ENCODE results near the gene ADAM17.
"Not testable (repeated sequence)": the region's sequence is repeated elsewhere in the genome, so short reads cannot be mapped to it uniquely, and the experiment has no call there.

The ADAM17 gene

DNA sequence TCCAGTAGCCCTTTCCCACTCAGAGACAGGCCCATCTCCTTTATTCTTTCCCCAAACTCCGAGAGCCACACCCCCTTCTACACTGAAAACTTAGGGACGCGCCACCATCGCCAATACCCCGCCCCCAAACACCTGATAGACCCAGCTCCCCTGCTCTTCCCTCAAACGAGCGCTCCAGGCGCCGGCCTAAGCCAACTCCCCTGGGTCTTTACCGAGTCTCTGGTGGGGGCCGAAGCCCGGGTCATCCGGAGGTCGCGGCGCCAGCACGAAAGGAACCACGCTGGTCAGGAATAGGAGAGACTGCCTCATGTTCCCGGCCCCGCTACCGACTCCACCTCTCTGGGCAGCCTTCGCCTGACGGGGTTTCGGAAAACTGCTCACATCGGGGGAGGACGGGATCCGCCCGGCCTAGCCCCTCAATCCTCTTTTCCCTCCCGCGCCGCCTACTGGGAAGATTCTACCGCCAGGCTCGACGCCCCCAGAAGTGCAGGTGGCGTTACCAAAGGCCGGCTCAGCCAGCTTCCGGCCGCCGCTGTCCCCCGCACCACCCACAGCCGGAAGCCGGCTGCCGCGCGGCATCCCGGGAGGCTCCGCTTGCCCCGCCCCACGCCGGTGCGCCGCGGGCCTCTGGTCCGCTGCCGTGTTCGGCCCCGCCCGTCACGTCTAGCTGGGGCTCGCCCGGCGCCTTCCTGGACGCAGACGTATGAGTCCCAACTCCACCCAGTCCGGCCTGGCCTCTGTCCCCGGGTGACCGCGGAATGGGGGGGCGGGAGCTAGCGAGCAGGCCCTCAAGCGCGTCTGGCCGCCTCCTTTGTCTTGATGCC is at the start of gene ADAM17:
Gene ADAM17 (minus strand): TSS at position 534 of the 824 bp plus-strand sequence. CDS start 225 bp downstream, at position 309.
- DNase-seq, result peak; percentile 86

GRCh38 chr2:9602412-9602811 is 46.8 kb upstream of the ADAM17 start:
- no peak for DNase-seq

DNA sequence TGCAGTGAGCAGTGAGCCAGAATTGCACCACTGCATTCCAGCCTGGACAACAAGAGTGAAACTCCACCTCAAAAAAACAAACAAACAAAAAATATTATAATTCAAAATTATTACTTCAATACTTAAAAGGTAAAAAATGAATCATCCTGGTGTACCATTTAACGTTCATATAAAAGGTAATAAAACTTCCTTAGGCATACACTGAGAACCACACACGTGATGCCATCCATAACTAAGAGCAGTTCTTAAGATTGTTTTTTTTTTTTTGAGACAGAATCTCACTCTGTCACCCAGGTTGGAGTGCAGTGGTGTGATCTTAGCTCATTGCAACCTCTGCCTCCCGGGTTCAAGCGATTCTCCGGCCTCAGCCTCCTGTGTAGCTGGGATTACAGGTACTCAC is 45.8 kb upstream of the ADAM17 start:
- no peak for DNase-seq

GRCh38 chr2:9599430-9599829 is 43.8 kb upstream of the ADAM17 start:
- no peak for DNase-seq

GRCh38 chr2:9596621-9597311 is 41.1 kb upstream of the ADAM17 start:
- no peak for DNase-seq

- DNase-seq, result no peak
Measured at GRCh38 chr2:9595746-9596145, 40.1 kb upstream of the ADAM17 start.

GRCh38 chr2:9595256-9595655 is 39.6 kb upstream of the ADAM17 start:
- not testable (repeated sequence) for DNase-seq

DNA sequence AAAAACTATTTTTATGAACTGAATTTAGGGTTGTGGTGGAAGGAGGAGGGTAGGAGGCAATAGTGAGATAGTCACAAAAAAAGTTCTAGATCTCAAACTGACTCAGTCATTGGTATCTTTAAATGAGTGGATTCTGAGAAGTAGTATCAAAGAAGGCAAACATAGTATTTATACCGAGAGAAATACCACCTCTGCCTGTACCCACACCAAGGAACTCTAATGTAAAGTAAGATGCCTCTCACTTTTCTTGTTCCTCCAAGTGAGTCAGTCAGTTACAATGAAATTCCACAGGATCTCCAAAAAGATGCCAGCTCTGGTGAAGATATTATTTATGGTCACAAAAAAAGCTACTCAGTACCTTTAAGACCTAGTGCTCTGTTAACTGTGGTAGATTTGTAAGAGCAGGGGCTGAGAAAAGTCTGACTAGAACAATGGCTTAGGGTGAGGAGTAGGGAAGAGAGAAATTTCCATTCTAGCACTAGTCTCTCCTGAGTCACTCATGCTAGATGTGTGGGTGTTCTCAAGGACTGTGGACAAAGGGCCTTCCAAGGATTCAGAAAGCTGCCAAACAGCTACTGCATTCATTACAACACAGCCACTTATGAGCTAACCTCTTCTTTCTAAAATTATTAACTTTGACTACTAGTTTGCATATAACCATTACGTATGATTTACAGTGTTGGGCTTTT is 38.9 kb upstream of the ADAM17 start:
- no peak for DNase-seq

DNA sequence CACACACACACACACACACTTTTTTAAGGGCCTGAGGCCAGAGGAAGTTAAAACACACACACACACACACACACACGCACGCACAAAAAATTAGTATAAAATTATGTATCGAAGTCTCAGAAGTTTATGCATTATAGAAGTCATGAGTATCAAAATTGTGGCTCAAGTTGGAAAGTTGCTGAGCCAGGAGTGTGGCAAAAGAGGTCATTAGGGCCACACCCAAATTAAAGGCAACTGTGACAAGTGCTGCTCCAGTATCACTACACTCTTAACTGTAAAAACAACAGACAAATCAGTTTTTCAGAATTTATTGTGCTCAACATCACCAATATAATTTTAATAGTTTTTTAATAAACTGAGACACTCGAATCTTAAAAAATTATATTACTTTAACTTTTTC is 38.3 kb upstream of the ADAM17 start:
- DNase-seq, result no peak

GRCh38 chr2:9592699-9593098 is 37.1 kb upstream of the ADAM17 start:
- DNase-seq, result no peak

DNA sequence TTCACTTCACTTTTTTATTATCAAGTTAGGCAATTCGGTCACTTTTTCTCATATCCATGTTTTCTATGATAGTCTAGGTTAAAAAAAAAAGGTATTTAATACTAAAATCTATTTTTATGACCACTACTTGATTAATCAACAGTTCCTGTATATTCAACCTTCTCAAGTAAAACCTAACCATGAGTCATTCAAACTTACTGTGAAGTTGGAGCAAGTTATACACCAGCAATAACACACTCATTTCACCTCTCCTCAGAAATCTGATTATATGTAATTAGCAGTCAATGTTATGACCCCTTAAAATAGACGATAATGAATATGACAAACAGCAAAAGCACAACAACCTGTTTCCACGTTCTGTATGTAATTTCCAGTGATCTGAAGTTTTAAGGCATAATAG is 35.0 kb upstream of the ADAM17 start:
- DNase-seq, result no peak

GRCh38 chr2:9586465-9586864 is 30.8 kb upstream of the ADAM17 start:
- no peak for DNase-seq

DNA sequence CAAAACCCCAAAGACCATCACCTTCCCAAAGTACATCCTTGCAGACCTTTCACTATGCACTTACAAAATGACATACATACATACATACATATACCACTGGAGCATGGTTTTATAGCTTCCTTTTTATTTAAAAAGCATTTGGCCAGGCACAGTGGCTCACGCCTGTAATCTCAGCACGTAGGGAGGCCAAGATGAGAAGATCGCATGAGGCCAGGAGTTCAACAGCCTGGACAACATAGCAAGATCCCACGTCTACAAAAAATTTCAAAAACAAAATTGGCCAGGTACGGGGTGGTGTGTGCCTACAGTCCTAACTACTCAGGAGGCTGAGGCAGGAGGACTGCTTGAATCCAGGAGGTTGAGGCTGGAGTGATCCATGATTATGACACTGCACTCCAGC is 29.9 kb upstream of the ADAM17 start:
- DNase-seq, result no peak

DNA sequence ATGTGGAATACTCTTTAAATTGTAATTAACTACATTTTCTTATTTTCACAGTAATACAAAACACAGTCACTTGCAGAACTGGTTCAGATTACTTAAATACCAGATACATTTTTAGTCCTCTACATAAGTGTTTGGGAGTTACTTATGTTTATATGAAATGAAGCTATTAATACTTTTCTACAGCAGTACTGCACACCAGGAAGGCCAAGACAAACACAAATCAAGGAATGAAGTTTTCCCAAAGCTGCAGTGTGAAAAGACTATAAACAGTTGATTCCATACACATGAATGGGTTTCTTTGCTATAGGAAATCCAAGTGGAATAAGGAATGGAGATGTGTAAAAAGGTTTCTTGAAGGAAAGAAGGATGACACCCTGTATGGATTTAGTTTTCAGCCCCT is 29.3 kb upstream of the ADAM17 start:
- not testable (repeated sequence) for DNase-seq

- no peak for DNase-seq
Measured at GRCh38 chr2:9582624-9583023, 27.0 kb upstream of the ADAM17 start.

GRCh38 chr2:9578467-9579235 is 23.0 kb upstream of the ADAM17 start:
- no peak for DNase-seq

DNA sequence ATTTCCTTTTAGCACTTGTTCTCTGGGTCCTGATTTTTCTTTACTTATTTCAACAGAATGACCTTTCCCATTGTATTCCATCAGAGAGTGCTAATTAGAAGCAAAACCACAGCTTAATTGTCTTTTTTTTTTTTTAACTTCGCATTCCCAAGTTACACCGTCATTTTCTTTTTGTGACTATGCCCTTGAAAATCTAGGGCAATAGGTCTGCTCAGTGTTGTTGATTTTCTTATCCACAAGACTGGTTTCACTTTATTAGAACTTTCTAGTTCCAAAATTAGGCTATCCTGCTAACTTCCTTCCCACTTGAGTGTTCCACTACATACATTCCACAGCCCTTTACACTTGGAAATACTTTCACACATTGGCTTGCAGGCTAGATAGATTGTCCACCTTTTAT is 18.7 kb upstream of the ADAM17 start:
- no peak for DNase-seq

DNA sequence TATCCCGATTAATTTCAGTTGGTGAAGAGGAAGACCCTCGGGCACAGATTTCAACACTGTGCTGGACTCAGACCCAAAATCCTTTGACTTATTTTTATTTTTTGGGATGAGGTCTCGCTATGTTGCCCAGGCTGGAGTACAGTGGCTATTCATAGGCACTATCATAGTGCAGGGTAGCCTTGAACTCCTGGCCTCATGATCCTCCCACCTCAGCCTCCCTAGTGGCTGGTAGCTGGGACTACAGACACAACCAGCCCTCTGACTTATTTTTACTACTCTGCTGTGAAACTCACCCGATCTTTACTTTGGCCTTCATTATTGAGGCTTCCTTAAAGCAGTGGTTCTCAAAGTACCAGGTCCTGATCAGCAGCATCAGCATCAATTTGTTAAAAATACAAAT is 18.2 kb upstream of the ADAM17 start:
- no peak for DNase-seq

- no peak for DNase-seq
Measured at GRCh38 chr2:9573013-9573720, 17.5 kb upstream of the ADAM17 start.

- DNase-seq, result no peak
Measured at GRCh38 chr2:9570182-9571060, 14.8 kb upstream of the ADAM17 start.

DNA sequence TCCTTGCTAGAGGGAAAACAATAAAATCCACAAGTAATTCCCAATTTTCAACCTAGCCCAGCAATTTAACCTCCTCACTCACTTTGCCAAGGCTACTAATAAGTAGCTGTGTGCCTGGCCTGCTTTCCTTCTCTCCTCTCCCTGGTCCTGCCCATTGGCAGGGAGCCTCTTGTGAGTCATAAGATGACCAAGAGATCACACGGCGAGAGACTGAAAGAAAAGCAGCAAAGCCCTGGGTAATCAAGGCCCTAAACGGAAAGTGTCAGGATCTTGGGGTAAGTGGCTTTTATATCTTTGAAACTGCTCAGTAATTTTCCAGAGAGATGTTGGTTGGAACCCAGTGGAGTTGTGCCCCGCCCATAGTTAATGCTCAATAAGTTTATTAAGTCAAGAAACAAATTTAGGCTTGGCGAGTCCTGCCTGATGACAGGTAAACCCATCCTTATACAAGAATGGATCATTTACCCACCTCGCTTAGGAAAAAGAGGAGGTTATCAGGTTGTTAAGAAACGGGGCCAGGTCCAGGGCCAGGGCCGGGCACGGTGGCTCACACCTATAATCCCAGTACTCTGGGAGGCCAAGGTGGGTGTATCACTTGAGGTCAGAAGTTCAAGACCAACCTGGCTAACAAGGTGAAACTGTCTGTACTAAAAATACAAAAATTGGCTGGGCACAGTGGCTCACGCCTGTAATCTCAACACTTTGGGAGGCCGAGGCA is 10.0 kb upstream of the ADAM17 start:
- DNase-seq, result no peak
